WTC11 (cell line): ENCODE measurements around the gene ERCC5. TPM values are rescaled to one million over a fixed set of nuclear protein-coding genes. Genes with fewer than 3 reads are reported as not detected.

Experiments used
- ATAC-seq: fragments of 200-7000 bp; cut with Tn5 transposase; 2 replicates; pipeline ENCODE4 v1.10.0; 2021; ENCODE audit warnings: mild to moderate bottlenecking, moderate library complexity
- CTCF ChIA-PET: fragments of 300-600 bp; sonication (Branson Sonifier 250); formaldehyde crosslinking; loops from one replicate; lab custom pipeline; 2021; ENCODE audit warnings: antibody characterized with exemption; lab: Charles Lee
- POLR2A ChIA-PET: fragments of 350-600 bp; sonication (Branson Sonifier 250); formaldehyde crosslinking; loops from one replicate; lab custom pipeline; 2021; ENCODE audit warnings: antibody characterized with exemption; lab: Charles Lee
- DNase-seq: peaks from one replicate; pipeline ENCODE4 v3.0.0; 2021; ENCODE audit warnings: low spot score
- H3K27ac Mint-ChIP-seq: 2 replicates; pipeline ENCODE4 v1.8.0; 2021; ENCODE audit warnings: mixed read lengths
- H3K27me3 Mint-ChIP-seq: 2 replicates; pipeline ENCODE4 v1.8.0; 2021; ENCODE audit warnings: low read depth, mild to moderate bottlenecking, moderate library complexity, mixed read lengths
- H3K36me3 Mint-ChIP-seq: 2 replicates; pipeline ENCODE4 v1.8.0; 2021; ENCODE audit warnings: mixed read lengths
- H3K4me1 Mint-ChIP-seq: 2 replicates; pipeline ENCODE4 v1.8.0; 2022; ENCODE audit warnings: mixed read lengths
- H3K4me3 Mint-ChIP-seq: 2 replicates; pipeline ENCODE4 v1.8.0; 2021; ENCODE audit warnings: mild to moderate bottlenecking, moderate library complexity, mixed read lengths
- H3K9me3 Mint-ChIP-seq: 2 replicates; pipeline ENCODE4 v1.8.0; 2021; ENCODE audit warnings: mixed read lengths
- ESRRA ChIP-seq: sonication (generic); formaldehyde crosslinking; IDR thresholded peaks from 2 replicates; pipeline ENCODE4 v1.8.1; 2022; ENCODE audit warnings: mild to moderate bottlenecking, missing genetic modification reagents, borderline replicate concordance
- FOXP1 ChIP-seq: sonication (generic); formaldehyde crosslinking; IDR thresholded peaks from 2 replicates; pipeline ENCODE4 v1.8.0; 2022; ENCODE audit warnings: missing genetic modification reagents, mild to moderate bottlenecking, moderate library complexity, borderline replicate concordance
- MYBL2 ChIP-seq: sonication (generic); formaldehyde crosslinking; IDR thresholded peaks from 2 replicates; pipeline ENCODE4 v1.8.1; 2023; ENCODE audit warnings: mild to moderate bottlenecking, moderate library complexity, missing genetic modification reagents
- NFE2L1 ChIP-seq: sonication (generic); formaldehyde crosslinking; IDR thresholded peaks from 2 replicates; pipeline ENCODE4 v1.8.1; 2023; ENCODE audit warnings: missing genetic modification reagents
- OVOL2 ChIP-seq: fragments of 250-450 bp; sonication (Bioruptor Pico); IDR thresholded peaks from 2 replicates; pipeline ENCODE4 v1.9.0; 2021; ENCODE audit warnings: mild to moderate bottlenecking, borderline replicate concordance
- SP1 ChIP-seq: sonication (generic); formaldehyde crosslinking; conservative IDR thresholded peaks from 2 replicates; pipeline ENCODE4 v1.8.1; 2022; ENCODE audit warnings: missing genetic modification reagents
- TEAD1 ChIP-seq: sonication (generic); formaldehyde crosslinking; IDR thresholded peaks from 2 replicates; pipeline ENCODE4 v1.8.0; 2022; ENCODE audit warnings: mild to moderate bottlenecking, missing genetic modification reagents
- ZNF416 ChIP-seq: fragments of 250-450 bp; sonication (Bioruptor Pico); IDR thresholded peaks from 2 replicates; pipeline ENCODE4 v1.9.0; 2021; ENCODE audit warnings: mild to moderate bottlenecking, inconsistent platforms
- total RNA-seq: library from RNA; stranded (reverse); gene quantifications from 3 replicates; pipeline ENCODE4 v1.2.3, GENCODE V29; 2021
- TF ChIP-seq, protein P1 (sequence below): sonication (generic); formaldehyde crosslinking; IDR thresholded peaks from 2 replicates; pipeline ENCODE4 v1.8.1; 2022; ENCODE audit warnings: low read depth, mild to moderate bottlenecking, moderate library complexity, missing genetic modification reagents, borderline replicate concordance
- TF ChIP-seq, protein P2 (sequence below): fragments of 250-450 bp; sonication (Bioruptor Pico); IDR thresholded peaks from 2 replicates; pipeline ENCODE4 v1.9.0; 2021; ENCODE audit warnings: mild to moderate bottlenecking
- TF ChIP-seq, protein P3 (sequence below): fragments of 250-450 bp; sonication (Bioruptor Pico); IDR thresholded peaks from 2 replicates; pipeline ENCODE4 v1.8.0; 2021; ENCODE audit warnings: mild to moderate bottlenecking
- TF ChIP-seq, protein P4 (sequence below): sonication (generic); formaldehyde crosslinking; IDR thresholded peaks from 2 replicates; pipeline ENCODE4 v1.8.1; 2022; ENCODE audit warnings: low read depth, missing genetic modification reagents, borderline replicate concordance
- TF ChIP-seq, protein P5 (sequence below): sonication (generic); formaldehyde crosslinking; IDR thresholded peaks from 2 replicates; pipeline ENCODE4 v1.8.1; 2023; ENCODE audit warnings: mild to moderate bottlenecking, moderate library complexity, missing genetic modification reagents
- TF ChIP-seq, protein P6 (sequence below): fragments of 250-450 bp; sonication (Bioruptor Pico); IDR thresholded peaks from 2 replicates; pipeline ENCODE4 v1.9.0; 2021; ENCODE audit warnings: mild to moderate bottlenecking
- TF ChIP-seq, protein P7 (sequence below): sonication (generic); formaldehyde crosslinking; IDR thresholded peaks from 2 replicates; pipeline ENCODE4 v1.8.0; 2022; ENCODE audit warnings: mild to moderate bottlenecking, missing genetic modification reagents
- TF ChIP-seq, protein P8 (sequence below): sonication (generic); formaldehyde crosslinking; IDR thresholded peaks from 2 replicates; pipeline ENCODE4 v1.8.0; 2022; ENCODE audit warnings: mild to moderate bottlenecking, missing genetic modification reagents
- TF ChIP-seq, protein P9 (sequence below): sonication (generic); formaldehyde crosslinking; IDR thresholded peaks from 2 replicates; pipeline ENCODE4 v1.8.0; 2023; ENCODE audit warnings: mild to moderate bottlenecking, missing genetic modification reagents

Gene ERCC5
- total RNA-seq, 1 experiment from 2014 or later: 26.5 TPM

DNA sequence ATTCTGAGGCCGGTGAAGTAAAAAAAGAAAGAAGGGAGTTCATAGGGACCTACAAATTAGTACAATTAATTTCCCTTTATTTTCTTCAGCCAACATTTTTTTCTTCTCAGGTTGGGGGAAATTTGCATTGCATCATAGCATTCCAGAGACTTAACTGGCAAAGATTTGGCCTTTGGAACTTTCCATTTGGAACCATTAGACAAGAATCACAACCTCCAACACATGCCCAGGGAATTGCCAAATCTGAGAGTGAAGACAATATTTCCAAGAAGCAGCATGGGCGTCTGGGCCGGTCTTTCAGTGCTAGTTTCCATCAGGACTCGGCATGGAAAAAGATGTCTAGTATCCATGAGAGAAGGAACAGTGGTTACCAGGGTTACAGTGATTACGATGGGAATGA is 6.4 kb upstream of the ERCC5 start:
- no peak for ATAC-seq
- Mint-ChIP-seq H3K4me1 (no peaks in the 10 kb centered on the region; the same call in 1 of the 2 replicates), H3K36me3 (no peaks in the 10 kb centered on the region), H3K4me3 (no peak overlapping the region), H3K27me3 (no peaks in the 10 kb centered on the region), H3K27ac (no peak overlapping the region), H3K9me3 (no peaks in the 10 kb centered on the region)
- POLR2A ChIA-PET: no interaction called here
- CTCF ChIA-PET: no interaction called here
- no peak for DNase-seq
- TF ChIP-seq, protein P1, sequence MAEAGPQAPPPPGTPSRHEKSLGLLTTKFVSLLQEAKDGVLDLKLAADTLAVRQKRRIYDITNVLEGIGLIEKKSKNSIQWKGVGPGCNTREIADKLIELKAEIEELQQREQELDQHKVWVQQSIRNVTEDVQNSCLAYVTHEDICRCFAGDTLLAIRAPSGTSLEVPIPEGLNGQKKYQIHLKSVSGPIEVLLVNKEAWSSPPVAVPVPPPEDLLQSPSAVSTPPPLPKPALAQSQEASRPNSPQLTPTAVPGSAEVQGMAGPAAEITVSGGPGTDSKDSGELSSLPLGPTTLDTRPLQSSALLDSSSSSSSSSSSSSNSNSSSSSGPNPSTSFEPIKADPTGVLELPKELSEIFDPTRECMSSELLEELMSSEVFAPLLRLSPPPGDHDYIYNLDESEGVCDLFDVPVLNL (CRISPR knock-in tag): no peak
- TF ChIP-seq, protein P2, sequence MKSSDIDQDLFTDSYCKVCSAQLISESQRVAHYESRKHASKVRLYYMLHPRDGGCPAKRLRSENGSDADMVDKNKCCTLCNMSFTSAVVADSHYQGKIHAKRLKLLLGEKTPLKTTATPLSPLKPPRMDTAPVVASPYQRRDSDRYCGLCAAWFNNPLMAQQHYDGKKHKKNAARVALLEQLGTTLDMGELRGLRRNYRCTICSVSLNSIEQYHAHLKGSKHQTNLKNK (CRISPR knock-in tag): no peak
- TF ChIP-seq SP1 (CRISPR knock-in tag) (no peak), NFE2L1 (CRISPR knock-in tag) (no peak), ESRRA (CRISPR knock-in tag) (no peak), TEAD1 (no peak)
- TF ChIP-seq, protein P3, sequence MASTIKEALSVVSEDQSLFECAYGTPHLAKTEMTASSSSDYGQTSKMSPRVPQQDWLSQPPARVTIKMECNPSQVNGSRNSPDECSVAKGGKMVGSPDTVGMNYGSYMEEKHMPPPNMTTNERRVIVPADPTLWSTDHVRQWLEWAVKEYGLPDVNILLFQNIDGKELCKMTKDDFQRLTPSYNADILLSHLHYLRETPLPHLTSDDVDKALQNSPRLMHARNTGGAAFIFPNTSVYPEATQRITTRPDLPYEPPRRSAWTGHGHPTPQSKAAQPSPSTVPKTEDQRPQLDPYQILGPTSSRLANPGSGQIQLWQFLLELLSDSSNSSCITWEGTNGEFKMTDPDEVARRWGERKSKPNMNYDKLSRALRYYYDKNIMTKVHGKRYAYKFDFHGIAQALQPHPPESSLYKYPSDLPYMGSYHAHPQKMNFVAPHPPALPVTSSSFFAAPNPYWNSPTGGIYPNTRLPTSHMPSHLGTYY (CRISPR knock-in tag): no peak
- TF ChIP-seq, protein P4, sequence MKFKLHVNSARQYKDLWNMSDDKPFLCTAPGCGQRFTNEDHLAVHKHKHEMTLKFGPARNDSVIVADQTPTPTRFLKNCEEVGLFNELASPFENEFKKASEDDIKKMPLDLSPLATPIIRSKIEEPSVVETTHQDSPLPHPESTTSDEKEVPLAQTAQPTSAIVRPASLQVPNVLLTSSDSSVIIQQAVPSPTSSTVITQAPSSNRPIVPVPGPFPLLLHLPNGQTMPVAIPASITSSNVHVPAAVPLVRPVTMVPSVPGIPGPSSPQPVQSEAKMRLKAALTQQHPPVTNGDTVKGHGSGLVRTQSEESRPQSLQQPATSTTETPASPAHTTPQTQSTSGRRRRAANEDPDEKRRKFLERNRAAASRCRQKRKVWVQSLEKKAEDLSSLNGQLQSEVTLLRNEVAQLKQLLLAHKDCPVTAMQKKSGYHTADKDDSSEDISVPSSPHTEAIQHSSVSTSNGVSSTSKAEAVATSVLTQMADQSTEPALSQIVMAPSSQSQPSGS (CRISPR knock-in tag): no peak
- TF ChIP-seq, protein P5, sequence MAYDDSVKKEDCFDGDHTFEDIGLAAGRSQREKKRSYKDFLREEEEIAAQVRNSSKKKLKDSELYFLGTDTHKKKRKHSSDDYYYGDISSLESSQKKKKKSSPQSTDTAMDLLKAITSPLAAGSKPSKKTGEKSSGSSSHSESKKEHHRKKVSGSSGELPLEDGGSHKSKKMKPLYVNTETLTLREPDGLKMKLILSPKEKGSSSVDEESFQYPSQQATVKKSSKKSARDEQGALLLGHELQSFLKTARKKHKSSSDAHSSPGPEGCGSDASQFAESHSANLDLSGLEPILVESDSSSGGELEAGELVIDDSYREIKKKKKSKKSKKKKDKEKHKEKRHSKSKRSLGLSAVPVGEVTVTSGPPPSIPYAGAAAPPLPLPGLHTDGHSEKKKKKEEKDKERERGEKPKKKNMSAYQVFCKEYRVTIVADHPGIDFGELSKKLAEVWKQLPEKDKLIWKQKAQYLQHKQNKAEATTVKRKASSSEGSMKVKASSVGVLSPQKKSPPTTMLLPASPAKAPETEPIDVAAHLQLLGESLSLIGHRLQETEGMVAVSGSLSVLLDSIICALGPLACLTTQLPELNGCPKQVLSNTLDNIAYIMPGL (CRISPR knock-in tag): no peak

DNA sequence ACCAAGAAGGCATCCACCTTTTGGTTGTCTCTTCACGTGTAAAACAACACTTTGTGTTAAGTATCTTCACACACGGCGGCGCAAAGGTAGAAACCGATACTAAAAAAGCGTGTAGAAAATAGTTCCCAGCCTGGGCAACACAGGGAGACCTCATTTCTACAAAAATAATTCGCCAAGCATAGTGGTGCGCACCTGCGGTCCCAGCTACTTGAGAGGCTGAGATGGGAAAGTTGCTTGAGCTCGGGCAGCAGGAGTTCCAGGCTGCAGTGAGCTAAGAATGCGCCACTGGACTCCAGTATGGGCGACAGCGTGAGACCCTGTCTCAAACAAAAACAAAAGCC is 573 bp upstream of the ERCC5 start:
- peak overlapping the region; percentile 95 for H3K4me3 Mint-ChIP-seq
- DNase-seq (no peak), ATAC-seq (peak; percentile 35)
- no peaks in the 10 kb centered on the region for H3K9me3 Mint-ChIP-seq
- H3K36me3 Mint-ChIP-seq: no peaks in the 10 kb centered on the region
- ChIA-PET CTCF (interaction anchor here (0.9 to 2.5 kb wide), 5 partner anchors 25 to 252 kb away, joined by 3 to 17 read pairs (median 15); partner anchors contain the start of gene TPP2), POLR2A (interaction anchor here (0.7 to 2.4 kb wide), 5 partner anchors 45 to 253 kb away, joined by 3 to 15 read pairs (median 3); partner anchors contain the start of gene TPP2)
- H3K27ac Mint-ChIP-seq: peak overlapping the region; percentile 95
- no peaks in the 10 kb centered on the region for H3K27me3 Mint-ChIP-seq
- peaks cover 12% of the 10 kb centered on the region for H3K4me1 Mint-ChIP-seq
- 0 out of 2 replicates have a peak, but pooled peaks have one; percentile 6 for TF ChIP-seq MYBL2 (CRISPR knock-in tag)
- TF ChIP-seq FOXP1 (CRISPR knock-in tag): no peak
- TF ChIP-seq, protein P6, sequence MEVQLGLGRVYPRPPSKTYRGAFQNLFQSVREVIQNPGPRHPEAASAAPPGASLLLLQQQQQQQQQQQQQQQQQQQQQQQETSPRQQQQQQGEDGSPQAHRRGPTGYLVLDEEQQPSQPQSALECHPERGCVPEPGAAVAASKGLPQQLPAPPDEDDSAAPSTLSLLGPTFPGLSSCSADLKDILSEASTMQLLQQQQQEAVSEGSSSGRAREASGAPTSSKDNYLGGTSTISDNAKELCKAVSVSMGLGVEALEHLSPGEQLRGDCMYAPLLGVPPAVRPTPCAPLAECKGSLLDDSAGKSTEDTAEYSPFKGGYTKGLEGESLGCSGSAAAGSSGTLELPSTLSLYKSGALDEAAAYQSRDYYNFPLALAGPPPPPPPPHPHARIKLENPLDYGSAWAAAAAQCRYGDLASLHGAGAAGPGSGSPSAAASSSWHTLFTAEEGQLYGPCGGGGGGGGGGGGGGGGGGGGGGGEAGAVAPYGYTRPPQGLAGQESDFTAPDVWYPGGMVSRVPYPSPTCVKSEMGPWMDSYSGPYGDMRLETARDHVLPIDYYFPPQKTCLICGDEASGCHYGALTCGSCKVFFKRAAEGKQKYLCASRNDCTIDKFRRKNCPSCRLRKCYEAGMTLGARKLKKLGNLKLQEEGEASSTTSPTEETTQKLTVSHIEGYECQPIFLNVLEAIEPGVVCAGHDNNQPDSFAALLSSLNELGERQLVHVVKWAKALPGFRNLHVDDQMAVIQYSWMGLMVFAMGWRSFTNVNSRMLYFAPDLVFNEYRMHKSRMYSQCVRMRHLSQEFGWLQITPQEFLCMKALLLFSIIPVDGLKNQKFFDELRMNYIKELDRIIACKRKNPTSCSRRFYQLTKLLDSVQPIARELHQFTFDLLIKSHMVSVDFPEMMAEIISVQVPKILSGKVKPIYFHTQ (CRISPR knock-in tag): no peak
- TF ChIP-seq OVOL2 (CRISPR knock-in tag): no peak
- TF ChIP-seq, protein P2 (CRISPR knock-in tag): no peak
- TF ChIP-seq, protein P7, sequence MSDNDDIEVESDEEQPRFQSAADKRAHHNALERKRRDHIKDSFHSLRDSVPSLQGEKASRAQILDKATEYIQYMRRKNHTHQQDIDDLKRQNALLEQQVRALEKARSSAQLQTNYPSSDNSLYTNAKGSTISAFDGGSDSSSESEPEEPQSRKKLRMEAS (CRISPR knock-in tag): no peak
- TF ChIP-seq, protein P8, sequence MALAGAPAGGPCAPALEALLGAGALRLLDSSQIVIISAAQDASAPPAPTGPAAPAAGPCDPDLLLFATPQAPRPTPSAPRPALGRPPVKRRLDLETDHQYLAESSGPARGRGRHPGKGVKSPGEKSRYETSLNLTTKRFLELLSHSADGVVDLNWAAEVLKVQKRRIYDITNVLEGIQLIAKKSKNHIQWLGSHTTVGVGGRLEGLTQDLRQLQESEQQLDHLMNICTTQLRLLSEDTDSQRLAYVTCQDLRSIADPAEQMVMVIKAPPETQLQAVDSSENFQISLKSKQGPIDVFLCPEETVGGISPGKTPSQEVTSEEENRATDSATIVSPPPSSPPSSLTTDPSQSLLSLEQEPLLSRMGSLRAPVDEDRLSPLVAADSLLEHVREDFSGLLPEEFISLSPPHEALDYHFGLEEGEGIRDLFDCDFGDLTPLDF (CRISPR knock-in tag): no peak
- TF ChIP-seq, protein P9, sequence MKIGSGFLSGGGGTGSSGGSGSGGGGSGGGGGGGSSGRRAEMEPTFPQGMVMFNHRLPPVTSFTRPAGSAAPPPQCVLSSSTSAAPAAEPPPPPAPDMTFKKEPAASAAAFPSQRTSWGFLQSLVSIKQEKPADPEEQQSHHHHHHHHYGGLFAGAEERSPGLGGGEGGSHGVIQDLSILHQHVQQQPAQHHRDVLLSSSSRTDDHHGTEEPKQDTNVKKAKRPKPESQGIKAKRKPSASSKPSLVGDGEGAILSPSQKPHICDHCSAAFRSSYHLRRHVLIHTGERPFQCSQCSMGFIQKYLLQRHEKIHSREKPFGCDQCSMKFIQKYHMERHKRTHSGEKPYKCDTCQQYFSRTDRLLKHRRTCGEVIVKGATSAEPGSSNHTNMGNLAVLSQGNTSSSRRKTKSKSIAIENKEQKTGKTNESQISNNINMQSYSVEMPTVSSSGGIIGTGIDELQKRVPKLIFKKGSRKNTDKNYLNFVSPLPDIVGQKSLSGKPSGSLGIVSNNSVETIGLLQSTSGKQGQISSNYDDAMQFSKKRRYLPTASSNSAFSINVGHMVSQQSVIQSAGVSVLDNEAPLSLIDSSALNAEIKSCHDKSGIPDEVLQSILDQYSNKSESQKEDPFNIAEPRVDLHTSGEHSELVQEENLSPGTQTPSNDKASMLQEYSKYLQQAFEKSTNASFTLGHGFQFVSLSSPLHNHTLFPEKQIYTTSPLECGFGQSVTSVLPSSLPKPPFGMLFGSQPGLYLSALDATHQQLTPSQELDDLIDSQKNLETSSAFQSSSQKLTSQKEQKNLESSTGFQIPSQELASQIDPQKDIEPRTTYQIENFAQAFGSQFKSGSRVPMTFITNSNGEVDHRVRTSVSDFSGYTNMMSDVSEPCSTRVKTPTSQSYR (CRISPR knock-in tag): no peak
- no peak for TF ChIP-seq ZNF416 (CRISPR knock-in tag)
- TF ChIP-seq, all 79 proteins: peak for 1
